H9 (cell line): ENCODE measurements around the gene DDX1. TPM values are rescaled to one million over a fixed set of nuclear protein-coding genes. Genes with fewer than 3 reads are reported as not detected.

Experiments
- DNase-seq: peaks from one replicate; pipeline ENCODE4 v3.0.0-alpha.2; 2017
- H2AFZ ChIP-seq: one replicate; pipeline ENCODE4 v1.6.1; 2013; ENCODE audit warnings: mild to moderate bottlenecking, low read length, control low read depth, moderate library complexity
- H2AK5ac ChIP-seq: 2 replicates; pipeline ENCODE4 v1.6.1; 2013; ENCODE audit warnings: low read length, control low read depth, mixed read lengths; ENCODE audit not compliant: insufficient read length
- H2BK120ac ChIP-seq: one replicate; pipeline ENCODE4 v1.6.1; 2013; ENCODE audit warnings: low read depth, mild to moderate bottlenecking, low read length, control low read depth, inconsistent platforms; ENCODE audit not compliant: poor library complexity, severe bottlenecking
- H2BK12ac ChIP-seq: 2 replicates; pipeline ENCODE4 v1.6.1; 2013; ENCODE audit warnings: low read length, control low read depth, mixed read lengths, low read depth; ENCODE audit not compliant: insufficient read length
- H2BK15ac ChIP-seq: 2 replicates; pipeline ENCODE4 v1.6.1; 2013; ENCODE audit warnings: low read depth, low read length, control low read depth
- H2BK20ac ChIP-seq: one replicate; pipeline ENCODE4 v1.6.1; 2013; ENCODE audit warnings: low read depth, mild to moderate bottlenecking, low read length, control low read depth, inconsistent platforms; ENCODE audit not compliant: poor library complexity, severe bottlenecking
- H2BK5ac ChIP-seq: 2 replicates; pipeline ENCODE4 v1.6.1; 2013; ENCODE audit warnings: low read length, control low read depth, mixed read lengths; ENCODE audit not compliant: insufficient read length
- H3K14ac ChIP-seq: 2 replicates; pipeline ENCODE4 v1.6.1; 2013; ENCODE audit warnings: low read length, control low read depth; ENCODE audit not compliant: insufficient read depth
- H3K18ac ChIP-seq: 2 replicates; pipeline ENCODE4 v1.6.1; 2013; ENCODE audit warnings: low read depth, mild to moderate bottlenecking, mixed read lengths, low read length, control low read depth; ENCODE audit not compliant: insufficient read length
- H3K23ac ChIP-seq: 2 replicates; pipeline ENCODE4 v1.6.1; 2013; ENCODE audit warnings: low read length, control low read depth, mixed read lengths, low read depth; ENCODE audit not compliant: insufficient read length
- H3K23me2 ChIP-seq: 2 replicates; pipeline ENCODE4 v1.6.1; 2013; ENCODE audit warnings: low read depth, mild to moderate bottlenecking, mixed read lengths, low read length, control low read depth; ENCODE audit not compliant: insufficient read length, poor library complexity, severe bottlenecking
- H3K27ac ChIP-seq: 2 replicates; pipeline ENCODE4 v1.5.1; 2013; ENCODE audit warnings: low read length, control low read depth, mixed read lengths, low read depth; ENCODE audit not compliant: insufficient read length
- H3K27me3 ChIP-seq: 2 replicates; pipeline ENCODE4 v1.6.1; 2013; ENCODE audit warnings: low read length, control low read depth, inconsistent platforms; ENCODE audit not compliant: insufficient read depth
- H3K4ac ChIP-seq: 2 replicates; pipeline ENCODE4 v1.6.1; 2013; ENCODE audit warnings: low read depth, mild to moderate bottlenecking, control low read depth, inconsistent platforms, low read length, moderate library complexity
- H3K4me1 ChIP-seq: 2 replicates; pipeline ENCODE4 v1.6.1; 2013; ENCODE audit warnings: low read length, control low read depth, inconsistent platforms; ENCODE audit not compliant: insufficient read depth
- H3K4me2 ChIP-seq: 2 replicates; pipeline ENCODE4 v1.6.1; 2013; ENCODE audit warnings: low read length, control low read depth, mixed read lengths; ENCODE audit not compliant: insufficient read length, insufficient read depth
- H3K56ac ChIP-seq: 2 replicates; pipeline ENCODE4 v1.6.1; 2013; ENCODE audit warnings: low read depth, mild to moderate bottlenecking, mixed read lengths, low read length, control low read depth; ENCODE audit not compliant: insufficient read length
- H3K79me1 ChIP-seq: 2 replicates; pipeline ENCODE4 v1.6.1; 2013; ENCODE audit warnings: low read depth, mild to moderate bottlenecking, moderate library complexity, low read length, control low read depth, inconsistent platforms; ENCODE audit not compliant: insufficient read depth, poor library complexity, severe bottlenecking
- H3K79me2 ChIP-seq: 2 replicates; pipeline ENCODE4 v1.6.1; 2013; ENCODE audit warnings: low read length, control low read depth, inconsistent platforms; ENCODE audit not compliant: insufficient read depth
- H3K9ac ChIP-seq: 2 replicates; pipeline ENCODE4 v1.6.1; 2013; ENCODE audit warnings: low read length, control low read depth, mixed read lengths; ENCODE audit not compliant: insufficient read length; ENCODE audit errors: extremely low read depth
- H3K9me3 ChIP-seq: one replicate; pipeline ENCODE4 v1.6.1; 2013; ENCODE audit warnings: low read depth, low read length, inconsistent platforms; ENCODE audit not compliant: control insufficient read depth
- H3T11ph ChIP-seq: one replicate; pipeline ENCODE4 v1.6.1; 2013; ENCODE audit warnings: mild to moderate bottlenecking, low read length, control low read depth, inconsistent platforms
- H4K20me1 ChIP-seq: one replicate; pipeline ENCODE4 v1.6.1; 2013; ENCODE audit not compliant: control insufficient read depth, insufficient read length, insufficient read depth
- H4K5ac ChIP-seq: 2 replicates; pipeline ENCODE4 v1.6.1; 2013; ENCODE audit warnings: low read depth, mild to moderate bottlenecking, mixed read lengths, low read length, control low read depth; ENCODE audit not compliant: insufficient read length
- H4K8ac ChIP-seq: replicated peaks from 2 replicates; pipeline ENCODE4 v1.6.1; 2013; ENCODE audit warnings: low read length, control low read depth, mixed read lengths, low read depth; ENCODE audit not compliant: insufficient read length
- H4K91ac ChIP-seq: 2 replicates; pipeline ENCODE4 v1.6.1; 2013; ENCODE audit warnings: low read depth, mild to moderate bottlenecking, moderate library complexity, mixed read lengths, low read length, control low read depth; ENCODE audit not compliant: insufficient read length
- H3K27ac Mint-ChIP-seq, 3 experiments: 2 replicates in 2 of 3; 3 replicates in 1 of 3; pipeline ENCODE4 v1.8.0; 2020 to 2021; ENCODE audit warnings: mixed read lengths in 3 of 3, mild to moderate bottlenecking in 1 of 3, moderate library complexity in 1 of 3
- H3K27me3 Mint-ChIP-seq: 2 replicates; pipeline ENCODE4 v1.8.0; 2021; ENCODE audit warnings: low read depth, mild to moderate bottlenecking, moderate library complexity, mixed read lengths
- H3K36me3 Mint-ChIP-seq, 3 experiments: 2 replicates in 2 of 3; 3 replicates in 1 of 3; pipeline ENCODE4 v1.8.0; 2020 to 2021; ENCODE audit warnings: low read depth in 3 of 3, mixed read lengths in 3 of 3; ENCODE audit not compliant: insufficient read depth in 1 of 3
- H3K4me1 Mint-ChIP-seq, 2 experiments: 2 replicates each; pipeline ENCODE4 v1.8.0; 2020; ENCODE audit warnings: mixed read lengths in 2 of 2
- H3K4me3 Mint-ChIP-seq, 2 experiments: 2 replicates in 1 of 2; 3 replicates in 1 of 2; pipeline ENCODE4 v1.8.0; 2020 to 2021; ENCODE audit warnings: mild to moderate bottlenecking in 2 of 2, mixed read lengths in 2 of 2, moderate library complexity in 1 of 2
- H3K9me3 Mint-ChIP-seq, 2 experiments: 2 replicates in 1 of 2; 3 replicates in 1 of 2; pipeline ENCODE4 v1.8.0; 2020; ENCODE audit warnings: mild to moderate bottlenecking in 2 of 2, mixed read lengths in 2 of 2, moderate library complexity in 1 of 2
- WGBS: extraction: QIAGEN DNeasy Blood & Tissue Kit; methylation state at CpG from one replicate; pipeline ENCODE4 v1.1.7; 2013; ENCODE audit warnings: missing lambda C conversion rate, low lambda C conversion rate, mixed read lengths; ENCODE audit not compliant: insufficient read length; ENCODE audit errors: extremely low coverage; 5-methylcytosine and 5-hydroxymethylcytosine counted together
- total RNA-seq: library from RNA; stranded (reverse); gene quantifications from 2 replicates; pipeline ENCODE4 v1.2.1, GENCODE V29; 2021
- TF ChIP-seq, protein P1 (sequence below): fragments of 200-600 bp; sonication (generic); conservative IDR thresholded peaks from 3 replicates; pipeline ENCODE4 v1.8.0; 2021; ENCODE audit warnings: antibody characterized with exemption, mild to moderate bottlenecking

DDX1 gene
- total RNA-seq, 1 experiment from 2014 or later, result 120 TPM

DNA sequence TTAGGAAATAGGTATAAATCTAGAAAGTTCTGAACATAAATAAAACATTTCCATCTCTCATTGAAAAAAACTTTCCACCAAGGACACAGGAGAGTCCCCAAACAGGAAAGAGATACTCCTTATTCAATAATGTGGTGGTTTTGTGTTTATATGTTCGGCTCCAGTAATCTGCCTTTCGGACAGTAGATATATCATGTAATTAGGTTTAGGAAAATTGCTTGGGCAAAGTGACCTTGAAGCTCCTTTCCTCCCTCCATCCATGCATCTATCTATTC is 69.6 kb downstream of the DDX1 start:
- Histone ChIP-seq H3K9me3 (no peaks in the 10 kb centered on the region), H2BK15ac (no peak overlapping the region), H3K27ac (no peak overlapping the region), H2BK120ac (no peak overlapping the region), H3K4me2 (no peak overlapping the region), H2BK12ac (no peak overlapping the region), H3K4ac (no peak overlapping the region), H4K91ac (no peak overlapping the region), H4K20me1 (no peaks in the 10 kb centered on the region), H3K9ac (no peak overlapping the region), H3K18ac (no peak overlapping the region), H3K27me3 (no peaks in the 10 kb centered on the region), H3K79me2 (no peaks in the 10 kb centered on the region), H4K8ac (no peak overlapping the region), H2AFZ (no peak overlapping the region), H3K14ac (no peak overlapping the region), H2BK20ac (no peak overlapping the region), H2BK5ac (no peak overlapping the region), H3K56ac (no peak overlapping the region), H3K79me1 (no peaks in the 10 kb centered on the region), H3K23me2 (no peaks in the 10 kb centered on the region), H2AK5ac (no peak overlapping the region), H3K4me1 (no peaks in the 10 kb centered on the region), H4K5ac (no peak overlapping the region), H3K23ac (no peak overlapping the region), H3T11ph (no peak overlapping the region)
- no peak for DNase-seq
- no peak overlapping the region for H3K4me3 Mint-ChIP-seq
- no peak overlapping the region for H3K27ac Mint-ChIP-seq
- H3K27me3 Mint-ChIP-seq, result peaks cover 6% of the 10 kb centered on the region; the same call in 1 of the 2 replicates
- H3K4me1 Mint-ChIP-seq, result 0 out of 4 replicates have a peak, but pooled peaks cover 0 to 3% of the 10 kb centered on the region in 2 experiments
- no CpG with 5 or more reads among the region's 2 CpGs for WGBS
- H3K36me3 Mint-ChIP-seq, result peaks cover 0 to 1% (median 0%) of the 10 kb centered on the region in 3 experiments; a peak in 1 of 7 replicates
- TF ChIP-seq, protein P1, sequence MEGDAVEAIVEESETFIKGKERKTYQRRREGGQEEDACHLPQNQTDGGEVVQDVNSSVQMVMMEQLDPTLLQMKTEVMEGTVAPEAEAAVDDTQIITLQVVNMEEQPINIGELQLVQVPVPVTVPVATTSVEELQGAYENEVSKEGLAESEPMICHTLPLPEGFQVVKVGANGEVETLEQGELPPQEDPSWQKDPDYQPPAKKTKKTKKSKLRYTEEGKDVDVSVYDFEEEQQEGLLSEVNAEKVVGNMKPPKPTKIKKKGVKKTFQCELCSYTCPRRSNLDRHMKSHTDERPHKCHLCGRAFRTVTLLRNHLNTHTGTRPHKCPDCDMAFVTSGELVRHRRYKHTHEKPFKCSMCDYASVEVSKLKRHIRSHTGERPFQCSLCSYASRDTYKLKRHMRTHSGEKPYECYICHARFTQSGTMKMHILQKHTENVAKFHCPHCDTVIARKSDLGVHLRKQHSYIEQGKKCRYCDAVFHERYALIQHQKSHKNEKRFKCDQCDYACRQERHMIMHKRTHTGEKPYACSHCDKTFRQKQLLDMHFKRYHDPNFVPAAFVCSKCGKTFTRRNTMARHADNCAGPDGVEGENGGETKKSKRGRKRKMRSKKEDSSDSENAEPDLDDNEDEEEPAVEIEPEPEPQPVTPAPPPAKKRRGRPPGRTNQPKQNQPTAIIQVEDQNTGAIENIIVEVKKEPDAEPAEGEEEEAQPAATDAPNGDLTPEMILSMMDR, result no peak
- H3K9me3 Mint-ChIP-seq, result peaks cover 0 to 2% of the 10 kb centered on the region in 2 experiments; a peak in 3 of 5 replicates
